ENCODE results near the gene KRTAP4-5.

GRCh38 chr17:41168121-41168520 is 18.5 kb upstream of the KRTAP4-5 start, which contains the start of gene KRTAP4-3:
- TF ChIP-seq CTCF (IDR thresholded peaks at IDR 0.05; ENCODE audit: insufficient read depth, low read depth, low read length): no peak
- TF ChIP-seq EZH2 (IDR thresholded peaks at IDR 0.05; ENCODE audit: insufficient read depth, low read length): no peak
